GM11168 (cell line): Measurements from ENCODE around the gene MCF2.

Experiments
- in situ Hi-C: fragments of 300-500 bp; cut with MboI; formaldehyde crosslinking; loops from one replicate; pipeline ENCODE4 v1.12.0; 2022; ENCODE audit warnings: low sequenced_read_pairs; ENCODE audit not compliant: unreplicated experiment

The MCF2 gene

DNA sequence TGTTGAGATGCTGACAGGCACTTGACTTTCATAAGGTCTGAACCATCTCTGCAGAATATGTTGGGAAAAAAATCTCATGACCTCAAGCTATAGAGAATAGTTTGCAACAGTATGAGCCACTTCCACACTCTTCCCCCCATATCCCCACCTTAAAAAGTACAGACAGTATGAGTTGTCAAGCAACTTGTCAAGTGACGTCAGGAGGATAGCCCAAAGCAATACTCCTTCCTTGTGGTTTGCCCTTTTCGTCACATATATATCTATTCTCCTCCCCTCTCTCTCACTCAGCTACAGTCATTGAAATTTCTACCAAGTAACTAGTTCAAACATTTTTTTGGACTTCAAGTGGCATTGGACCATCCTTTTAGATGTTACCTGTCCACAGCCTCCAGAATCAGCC lies 67.7 kb downstream of the MCF2 start:
- in situ Hi-C loops, result no loop called here

GRCh38 chrX:139639253-139639652 lies 68.7 kb downstream of the MCF2 start:
- in situ Hi-C loops, result no loop called here

- in situ Hi-C loops, result no loop called here
Observed at GRCh38 chrX:139600105-139600504, 107.9 kb downstream of the MCF2 start.

GRCh38 chrX:139596068-139596467 lies 111.9 kb downstream of the MCF2 start:
- in situ Hi-C loops, result no loop called here

DNA sequence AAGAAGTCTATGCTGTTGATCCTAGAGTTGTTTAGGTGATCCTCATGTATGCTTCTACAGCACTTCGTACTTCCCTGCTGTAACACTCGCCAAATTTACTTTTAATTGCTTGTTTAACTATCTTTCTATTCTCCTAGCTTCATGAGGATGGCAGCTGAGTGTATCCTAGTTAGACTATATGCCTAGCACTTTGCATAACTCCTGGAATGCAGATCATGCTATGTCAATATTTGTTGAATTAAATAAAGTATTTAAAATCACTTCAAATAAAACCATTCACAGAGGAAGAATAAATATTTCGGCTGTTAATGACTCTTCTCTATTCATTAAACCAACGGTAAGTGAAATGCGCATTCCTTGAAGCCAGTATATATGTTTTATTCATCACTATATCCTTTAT lies 122.4 kb downstream of the MCF2 start:
- in situ Hi-C loops, result no loop called here

GRCh38 chrX:139581068-139581467 lies 126.9 kb downstream of the MCF2 start:
- in situ Hi-C loops, result no loop called here

GRCh38 chrX:139566981-139567380 lies 141.0 kb downstream of the MCF2 start:
- in situ Hi-C loops, result loop anchor here (25.0 kb wide), 1 partner anchor 805 kb away; no protein-coding TSS in a partner anchor

- in situ Hi-C loops, result loop anchor here (25.0 kb wide), 1 partner anchor 801 kb away; no protein-coding TSS in a partner anchor
Observed at GRCh38 chrX:139563251-139563650, 144.7 kb downstream of the MCF2 start.

DNA sequence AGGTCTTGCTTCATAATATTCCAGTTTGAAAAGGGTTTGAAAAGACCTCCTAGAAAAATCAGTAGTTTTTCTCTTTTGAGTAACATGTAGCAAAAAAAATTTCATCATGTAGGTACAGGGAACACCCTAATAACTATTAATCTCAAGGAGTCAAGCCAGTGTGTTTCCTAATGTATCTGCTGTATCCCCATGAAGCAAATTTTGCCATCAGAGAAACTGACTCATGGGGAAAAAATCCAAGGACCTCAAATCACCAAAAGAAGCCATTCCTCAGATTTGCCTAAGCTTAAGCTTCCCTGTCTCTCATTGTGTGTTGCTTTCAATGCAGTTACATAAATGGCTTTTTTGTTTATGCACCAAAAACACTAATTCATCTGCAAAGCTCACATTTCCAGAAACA lies 147.7 kb downstream of the MCF2 start:
- in situ Hi-C loops, result loop anchor here (25.0 kb wide), 1 partner anchor 798 kb away; no protein-coding TSS in a partner anchor

- in situ Hi-C loops, result loop anchor here (10.0 to 25.0 kb wide), 2 partner anchors 385 to 797 kb away; no protein-coding TSS in a partner anchor
Observed at GRCh38 chrX:139559383-139560042, 148.5 kb downstream of the MCF2 start.

GRCh38 chrX:139554991-139555675 lies 152.8 kb downstream of the MCF2 start:
- in situ Hi-C loops, result loop anchor here (10.0 to 25.0 kb wide), 2 partner anchors 390 to 793 kb away; no protein-coding TSS in a partner anchor

- in situ Hi-C loops, result loop anchor here (10.0 to 25.0 kb wide), 2 partner anchors 390 to 792 kb away; no protein-coding TSS in a partner anchor
Observed at GRCh38 chrX:139554376-139554775, 153.6 kb downstream of the MCF2 start.

- in situ Hi-C loops, result no loop called here
Observed at GRCh38 chrX:139544591-139544990, 163.4 kb downstream of the MCF2 start.

GRCh38 chrX:139543920-139544319 lies 164.0 kb downstream of the MCF2 start:
- in situ Hi-C loops, result no loop called here

GRCh38 chrX:139542652-139543051 lies 165.3 kb downstream of the MCF2 start:
- in situ Hi-C loops, result no loop called here

DNA sequence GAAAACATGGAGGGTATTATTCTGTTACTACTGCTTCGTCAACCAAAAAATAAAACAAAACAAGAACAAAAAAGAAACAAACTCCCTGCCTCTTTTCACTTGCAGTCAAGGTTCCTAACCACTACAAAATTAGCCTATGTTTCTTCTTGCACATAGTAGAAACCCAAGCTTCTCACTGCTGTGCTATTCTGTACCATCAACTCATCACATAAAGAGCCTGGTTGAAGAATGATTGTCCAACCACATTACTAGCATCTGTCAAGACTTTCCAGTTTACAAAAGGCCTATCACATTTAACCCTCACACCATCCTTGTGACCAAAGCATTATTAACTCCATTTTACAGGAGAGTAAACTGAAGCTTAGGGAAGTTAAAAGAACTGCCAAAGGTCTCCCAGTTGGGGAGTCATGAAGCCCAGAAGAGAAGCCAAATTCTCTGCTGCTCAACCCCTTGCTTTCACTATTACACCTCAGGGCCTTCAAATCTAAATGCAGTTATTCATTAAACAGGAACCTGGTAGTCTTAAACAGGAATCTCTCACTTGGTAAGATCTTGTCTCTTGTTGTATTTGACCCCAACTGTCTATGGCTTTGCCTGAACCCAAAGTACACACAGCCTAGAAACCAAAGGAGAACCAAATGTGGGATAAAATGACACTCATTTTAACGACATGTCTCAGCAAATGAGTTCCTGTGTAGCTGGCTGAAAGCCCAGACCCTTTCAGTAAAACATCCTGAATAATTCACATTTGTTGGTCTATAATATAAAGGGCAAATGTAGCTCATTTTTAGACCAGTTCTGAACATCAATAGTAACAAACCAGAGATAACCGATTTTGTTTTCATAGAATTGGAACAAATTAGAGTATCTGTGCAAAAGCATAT lies 168.8 kb downstream of the MCF2 start:
- in situ Hi-C loops, result no loop called here

GRCh38 chrX:139533444-139533843 lies 174.5 kb downstream of the MCF2 start:
- in situ Hi-C loops, result no loop called here

DNA sequence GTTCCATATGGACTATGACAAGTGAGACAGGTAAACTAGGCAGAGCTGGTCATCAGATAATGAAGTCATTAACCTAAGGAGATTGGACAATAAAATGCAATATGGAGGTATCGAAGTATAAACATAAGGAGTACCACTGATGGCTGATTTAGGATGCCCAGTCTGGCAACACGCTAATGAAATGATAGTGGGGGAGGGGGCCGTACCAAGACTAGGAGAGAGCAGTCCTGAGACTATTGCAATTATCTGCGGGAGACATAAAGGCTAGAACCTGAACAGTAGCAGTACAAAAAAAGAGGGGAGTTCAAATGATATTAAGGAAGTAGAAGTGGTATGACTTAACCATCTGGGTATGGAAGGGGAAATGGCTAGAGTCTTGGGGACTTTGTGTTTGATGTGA lies 175.1 kb downstream of the MCF2 start:
- in situ Hi-C loops, result no loop called here
